ENCODE measurements around the gene HSD17B10.
"Not testable (repeated sequence)": the region's sequence is repeated elsewhere in the genome, so short reads cannot be mapped to it uniquely, and the experiment has no call there.

The HSD17B10 gene

DNA sequence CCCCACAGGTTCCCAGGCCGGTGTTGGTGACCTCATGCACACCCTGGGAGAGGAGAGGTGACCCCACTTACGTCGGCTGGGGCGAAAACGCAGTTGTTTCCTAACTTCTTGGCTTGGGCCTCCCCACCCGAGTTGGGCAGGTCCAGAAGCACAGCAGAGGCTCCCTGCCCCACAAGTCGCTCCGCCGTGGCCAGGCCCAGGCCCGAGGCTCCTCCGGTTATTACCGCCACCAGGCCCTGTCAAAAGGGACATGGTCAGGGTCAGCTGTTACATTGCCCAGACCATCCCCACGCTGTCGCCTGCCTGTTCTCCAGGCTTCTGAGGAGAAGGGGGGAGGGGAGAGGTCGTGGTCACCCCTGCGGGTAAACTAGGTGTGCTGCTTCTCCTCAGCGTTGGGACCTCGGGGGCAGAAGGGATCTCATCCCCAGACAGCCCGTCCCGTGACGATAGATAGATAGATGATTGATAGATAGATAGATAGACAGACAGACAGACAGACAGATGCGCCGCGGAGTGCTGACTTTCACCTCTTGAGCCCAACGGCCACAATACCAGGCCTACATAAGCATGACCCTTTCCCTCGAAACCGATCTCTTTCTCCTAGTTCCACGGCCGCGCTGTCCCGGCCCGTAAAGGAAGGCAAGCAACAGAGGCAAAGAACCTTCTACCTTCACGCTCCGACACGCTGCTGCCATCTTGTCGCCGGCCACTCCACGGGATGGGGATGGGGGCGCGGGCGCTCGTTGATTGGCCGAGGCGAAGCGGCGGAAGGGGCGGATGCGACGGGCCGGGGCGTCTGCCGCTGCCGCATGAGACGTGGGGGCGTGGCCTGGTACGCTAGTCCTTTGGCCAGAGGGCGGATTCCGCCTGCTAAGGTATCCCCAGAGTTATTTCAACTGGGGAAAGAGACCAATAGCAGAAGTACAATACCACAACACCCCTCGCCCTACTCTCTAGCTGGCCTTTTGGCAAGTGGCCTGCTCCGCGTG lies at the start of gene HSD17B10:
Gene HSD17B10 (minus strand): TSS at position 720 of the 989 bp plus-strand sequence. CDS start 25 bp downstream, at position 695.
- peak; percentile 88 to 94 (median 90) for DNase-seq

DNA sequence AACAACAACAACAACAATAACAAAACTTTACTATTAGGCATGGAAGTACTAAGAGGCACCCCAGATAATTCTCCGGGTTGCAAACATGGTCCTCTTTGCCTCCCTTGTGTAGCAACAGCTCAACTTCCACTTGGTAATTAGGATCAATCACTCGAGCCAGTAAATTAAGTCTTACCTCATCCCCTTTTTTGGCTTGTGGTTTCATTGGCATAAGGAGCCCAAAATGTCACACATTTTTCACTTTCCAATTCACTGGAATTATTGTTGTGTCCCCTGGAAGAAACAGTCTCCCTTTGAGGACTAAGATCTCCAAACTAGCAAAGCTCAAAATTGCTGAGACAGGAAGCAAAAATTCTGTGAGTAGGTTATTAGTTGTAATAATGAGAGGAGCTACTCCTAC lies 49.2 kb upstream of the HSD17B10 start:
- DNase-seq: no peak

DNA sequence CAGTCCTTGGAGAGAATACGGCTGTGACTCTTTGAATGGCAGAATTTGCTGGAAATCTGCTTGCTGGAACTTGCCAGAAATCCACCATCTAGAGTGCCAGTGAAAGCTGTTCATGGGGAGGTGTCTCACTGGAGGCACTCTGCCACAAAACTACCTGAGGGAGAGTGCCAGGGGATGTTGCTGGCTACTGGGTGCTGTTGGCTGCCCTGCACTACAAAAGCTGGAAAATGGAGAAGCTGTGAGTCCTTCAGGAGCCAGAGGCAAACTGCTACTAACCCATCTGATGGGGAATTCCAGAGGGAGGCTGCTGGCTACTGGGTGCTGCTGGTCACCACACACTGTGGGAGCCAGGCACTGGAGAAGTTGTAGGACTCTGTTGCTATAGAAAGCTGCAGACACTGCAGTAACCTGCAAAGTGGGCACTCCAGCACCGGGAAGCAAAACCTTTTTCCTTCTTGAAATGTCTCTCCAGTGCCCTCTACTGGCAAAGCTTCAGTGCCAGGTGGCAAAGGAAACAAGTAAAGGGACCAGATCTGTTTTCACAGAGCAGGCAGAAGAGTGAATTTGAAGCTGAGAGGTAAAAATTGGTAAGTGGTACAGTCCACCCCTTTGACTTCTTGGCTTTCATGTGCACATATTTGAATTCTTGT lies 47.8 kb upstream of the HSD17B10 start:
- peak; percentile 59 to 70 (median 68) for DNase-seq

DNA sequence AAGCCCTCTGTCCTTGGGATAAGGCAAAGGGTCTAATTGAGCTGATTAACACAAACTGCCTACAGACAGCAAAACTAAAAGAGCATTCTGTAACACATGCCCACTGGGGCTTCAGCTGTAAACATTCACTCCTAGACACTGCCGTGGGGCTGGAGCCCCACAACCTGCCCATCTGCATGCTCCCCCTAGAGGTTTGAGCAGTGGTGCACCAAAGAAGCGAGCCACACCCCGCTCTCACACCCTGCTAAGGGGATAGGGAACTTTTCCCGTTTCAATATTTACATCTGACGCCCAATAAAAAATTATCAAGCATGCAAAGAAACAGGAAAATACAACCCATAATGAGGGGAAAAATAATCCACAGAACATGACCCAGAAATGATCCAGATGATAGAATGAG lies 46.9 kb upstream of the HSD17B10 start:
- DNase-seq: peak; percentile 12 to 23 (median 18)

DNA sequence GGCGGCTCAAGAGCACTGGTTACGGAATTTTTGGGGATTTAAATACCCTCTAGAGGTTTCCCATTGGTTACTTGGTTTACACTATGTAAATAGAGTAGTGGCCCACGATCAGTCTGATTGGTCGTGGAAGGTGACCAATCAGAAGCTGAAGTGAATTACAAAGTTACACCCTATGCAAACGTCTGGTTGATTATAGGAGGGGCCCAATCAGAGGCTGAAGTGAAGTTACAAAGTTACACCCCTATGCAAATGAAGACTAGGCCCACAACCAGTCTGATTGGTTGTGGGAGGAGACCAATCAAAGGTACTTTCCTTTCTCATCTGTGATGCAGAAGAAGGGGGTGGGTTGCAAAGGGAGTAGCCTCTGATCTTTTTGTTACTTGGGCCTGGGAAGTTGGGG lies 45.1 kb upstream of the HSD17B10 start:
- peak; percentile 16 to 59 (median 41) for DNase-seq

DNA sequence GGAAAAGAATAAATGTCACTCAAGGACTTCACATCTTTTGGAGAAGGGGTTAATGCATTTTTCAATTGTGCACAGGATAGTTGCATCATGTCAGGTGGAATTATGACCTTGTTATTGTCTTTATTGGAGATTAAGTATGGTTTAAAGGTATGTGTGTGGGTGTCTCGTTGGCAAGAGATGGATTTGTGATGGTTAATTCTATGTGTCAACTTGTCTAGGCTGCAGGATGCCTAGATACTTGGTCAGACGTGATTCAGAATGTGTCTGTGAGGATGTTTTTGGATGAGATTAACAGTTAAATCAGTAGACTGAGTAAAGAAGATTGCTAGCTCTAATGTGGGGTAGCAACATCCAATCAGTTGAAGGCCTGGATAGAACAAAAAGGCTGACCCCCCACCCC lies 42.2 kb upstream of the HSD17B10 start:
- no peak for DNase-seq

DNA sequence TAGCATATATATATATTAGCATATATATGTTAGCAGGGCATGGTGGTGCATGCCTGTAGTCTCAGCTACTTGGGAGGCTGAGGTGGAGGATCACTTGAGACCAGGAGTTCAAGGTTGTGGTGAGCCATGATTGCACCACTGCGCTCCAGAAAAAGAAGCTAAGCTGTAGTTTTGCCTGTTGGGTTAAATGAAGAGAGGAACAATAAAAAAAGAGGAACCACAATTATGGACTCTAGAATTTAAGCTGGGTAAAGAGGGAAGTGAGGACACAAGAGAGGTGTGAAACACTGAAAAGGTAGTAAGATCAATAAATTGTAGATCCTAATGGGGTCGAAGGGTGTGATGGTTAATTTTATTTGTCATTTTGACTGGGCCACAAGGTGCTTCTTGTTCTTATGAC lies 40.5 kb upstream of the HSD17B10 start:
- peak; percentile 16 to 50 (median 45) for DNase-seq

DNA sequence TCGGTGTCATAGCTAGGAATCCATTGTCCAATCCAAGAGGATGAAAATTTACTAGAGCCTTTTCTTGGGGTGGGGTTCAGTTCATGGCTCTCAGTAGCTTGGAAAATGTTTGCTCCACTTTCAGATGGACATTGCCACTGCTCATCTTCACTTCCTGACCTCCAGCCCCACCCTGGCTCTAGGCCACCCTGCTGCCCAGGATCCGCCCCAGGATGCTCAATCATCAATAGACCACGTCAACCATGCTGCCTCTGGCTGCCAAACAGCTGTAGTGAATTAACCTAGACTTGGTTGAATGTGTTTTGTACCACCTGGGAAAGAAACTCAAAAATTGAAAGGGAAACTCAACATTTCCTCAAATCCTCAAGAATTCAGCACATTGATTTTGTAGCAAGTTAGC lies 37.2 kb upstream of the HSD17B10 start:
- no peak for DNase-seq

DNA sequence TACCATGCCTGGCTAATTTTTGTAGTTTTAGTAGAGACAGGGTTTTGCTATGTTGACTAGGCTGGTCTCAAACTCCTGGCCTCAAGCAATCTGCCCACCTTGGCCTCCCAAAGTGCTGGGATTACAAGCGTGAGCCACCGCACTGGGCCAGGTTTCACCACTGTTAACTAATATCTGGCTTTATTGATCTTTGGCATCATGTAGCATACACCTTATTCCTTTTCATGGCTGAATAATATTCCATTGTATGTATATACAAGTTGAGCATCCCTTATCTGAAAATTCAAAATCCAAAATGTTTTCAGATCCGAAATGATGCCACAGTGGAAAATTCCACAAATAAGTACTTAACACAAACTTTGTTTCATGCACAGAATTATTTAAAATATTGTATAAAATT lies 34.5 kb upstream of the HSD17B10 start:
- not testable (repeated sequence) for DNase-seq

DNA sequence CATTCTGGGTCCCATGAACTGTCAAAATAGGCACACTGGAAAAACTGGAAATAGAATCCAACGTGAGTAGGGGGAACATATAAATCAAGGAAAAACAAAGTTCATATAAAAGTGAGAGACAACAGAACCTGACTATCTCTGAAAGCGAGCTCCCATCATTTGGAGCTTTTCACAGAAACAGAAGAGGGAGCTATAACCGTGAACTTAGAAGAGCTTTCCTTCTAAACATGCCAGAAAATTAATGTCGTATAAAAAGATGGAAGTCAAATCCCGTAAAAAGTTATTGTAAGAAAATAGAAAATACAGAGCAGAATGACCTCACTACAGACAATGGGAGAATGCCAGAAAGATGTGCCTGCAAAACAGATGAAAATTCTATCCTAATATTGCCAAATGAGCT lies 23.9 kb upstream of the HSD17B10 start:
- no peak for DNase-seq

DNA sequence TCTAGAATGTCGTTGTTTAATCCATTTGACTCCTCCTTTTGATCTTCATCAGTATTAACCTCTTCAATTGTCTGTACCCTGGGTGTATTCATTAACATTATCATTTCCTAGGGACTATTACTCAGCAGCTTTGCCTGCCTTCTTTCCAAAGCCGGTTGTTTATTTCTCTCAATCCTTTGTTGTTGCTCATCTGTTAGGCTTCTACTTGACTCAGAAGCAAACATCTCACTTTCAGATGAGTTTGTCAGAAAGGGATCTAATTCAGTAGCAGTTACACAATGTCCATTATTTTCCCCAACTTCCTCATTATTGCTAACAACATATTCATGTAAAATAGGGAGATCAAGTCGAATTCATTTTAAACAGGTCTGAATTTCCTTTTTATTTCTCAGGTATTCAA lies 22.1 kb upstream of the HSD17B10 start:
- DNase-seq: peak; percentile 19 to 63 (median 56)

DNA sequence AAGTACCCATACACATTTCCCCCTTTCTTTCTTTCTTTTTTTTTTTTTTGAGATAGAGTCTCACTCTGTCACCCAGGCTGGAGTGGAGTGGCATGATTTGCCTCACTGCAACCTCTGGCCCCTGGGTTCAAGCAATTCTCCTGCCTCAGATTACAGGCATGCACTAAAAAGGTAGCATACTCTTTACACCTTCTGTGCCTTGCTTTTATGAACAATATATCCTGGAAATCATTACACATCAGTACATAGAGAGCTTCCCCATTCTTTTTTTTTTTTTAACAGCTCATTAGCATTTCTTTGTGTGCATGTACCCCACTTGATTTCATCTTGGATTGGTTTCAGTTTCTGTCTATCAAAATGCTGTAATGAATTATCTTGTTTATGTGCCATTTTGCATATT lies 18.6 kb upstream of the HSD17B10 start:
- no peak for DNase-seq

DNA sequence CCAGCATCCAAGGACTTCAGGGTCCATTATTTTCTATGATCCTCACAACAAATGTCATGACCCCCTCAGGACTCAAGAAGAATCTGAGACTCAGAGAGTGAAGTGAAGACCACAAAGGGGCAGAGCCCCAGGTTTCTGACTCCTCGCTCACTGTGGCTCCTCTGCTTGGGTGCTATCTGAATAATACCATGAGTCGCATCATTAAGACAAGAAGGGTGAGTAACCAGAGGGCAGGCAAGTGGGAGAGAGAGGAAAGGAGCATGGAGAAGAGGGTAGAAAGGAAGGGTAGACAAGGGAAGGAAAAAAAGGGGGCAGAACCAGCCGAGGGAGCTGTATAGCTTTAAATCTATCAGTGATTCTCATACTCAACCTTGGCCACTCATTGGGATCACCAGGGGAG lies 15.5 kb upstream of the HSD17B10 start:
- no peak for DNase-seq

DNA sequence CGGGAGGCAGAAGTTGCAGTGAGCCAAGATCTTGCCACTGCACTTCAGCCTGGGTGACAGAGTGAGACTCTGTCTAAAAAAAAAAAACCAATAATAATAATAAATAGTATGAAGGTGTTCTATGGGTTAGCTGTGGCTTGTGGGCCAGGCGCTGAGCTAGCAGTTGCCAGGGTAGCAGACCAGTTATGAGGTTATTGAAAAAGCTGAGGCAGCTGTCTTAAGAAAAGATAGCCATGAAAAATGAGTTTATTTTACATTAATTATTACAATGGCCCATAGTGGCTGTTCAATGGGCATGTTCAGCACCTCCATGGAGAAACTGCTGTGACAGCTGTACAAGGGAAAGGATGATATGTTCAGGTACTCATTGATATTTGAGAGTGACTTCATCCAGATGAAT lies 13.3 kb upstream of the HSD17B10 start:
- DNase-seq: no peak

DNA sequence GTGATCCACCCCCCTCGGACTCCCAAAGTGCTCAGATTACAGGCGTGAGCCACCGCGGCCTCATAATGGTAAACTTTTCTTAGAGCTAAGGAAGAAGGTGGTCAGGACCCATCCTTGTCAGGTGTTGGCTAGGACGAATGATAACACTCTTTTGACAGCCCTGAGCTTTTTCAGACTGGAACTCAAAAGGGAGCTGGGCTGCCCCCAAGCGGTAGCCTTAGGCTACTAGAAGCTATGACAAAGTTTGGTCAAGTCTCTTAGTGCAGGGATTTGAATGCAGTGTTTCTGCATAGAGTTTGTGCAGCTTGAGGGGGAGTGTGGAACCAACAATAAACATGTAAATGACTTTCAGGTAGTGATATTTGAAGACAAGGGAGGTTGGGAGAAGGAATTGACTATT lies 11.8 kb upstream of the HSD17B10 start:
- peak; percentile 44 to 70 (median 63) for DNase-seq

DNA sequence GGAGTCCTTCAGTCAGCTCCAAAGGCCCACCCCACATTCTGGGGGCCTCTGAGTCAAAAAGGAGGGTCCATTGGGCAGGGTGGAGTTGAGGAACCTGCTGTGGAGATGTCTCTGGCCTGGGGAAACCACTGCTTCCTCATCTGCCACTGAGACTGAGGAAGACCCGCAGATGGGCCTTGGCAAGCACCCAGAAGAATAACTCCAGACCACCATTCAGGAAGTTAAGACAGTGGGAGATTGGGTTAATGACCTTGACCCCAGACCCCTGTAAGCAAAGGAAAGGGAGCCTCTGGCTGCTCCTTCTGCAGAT lies 8.1 kb upstream of the HSD17B10 start:
- DNase-seq: peak in 1 of 3 donors; percentile 22

DNA sequence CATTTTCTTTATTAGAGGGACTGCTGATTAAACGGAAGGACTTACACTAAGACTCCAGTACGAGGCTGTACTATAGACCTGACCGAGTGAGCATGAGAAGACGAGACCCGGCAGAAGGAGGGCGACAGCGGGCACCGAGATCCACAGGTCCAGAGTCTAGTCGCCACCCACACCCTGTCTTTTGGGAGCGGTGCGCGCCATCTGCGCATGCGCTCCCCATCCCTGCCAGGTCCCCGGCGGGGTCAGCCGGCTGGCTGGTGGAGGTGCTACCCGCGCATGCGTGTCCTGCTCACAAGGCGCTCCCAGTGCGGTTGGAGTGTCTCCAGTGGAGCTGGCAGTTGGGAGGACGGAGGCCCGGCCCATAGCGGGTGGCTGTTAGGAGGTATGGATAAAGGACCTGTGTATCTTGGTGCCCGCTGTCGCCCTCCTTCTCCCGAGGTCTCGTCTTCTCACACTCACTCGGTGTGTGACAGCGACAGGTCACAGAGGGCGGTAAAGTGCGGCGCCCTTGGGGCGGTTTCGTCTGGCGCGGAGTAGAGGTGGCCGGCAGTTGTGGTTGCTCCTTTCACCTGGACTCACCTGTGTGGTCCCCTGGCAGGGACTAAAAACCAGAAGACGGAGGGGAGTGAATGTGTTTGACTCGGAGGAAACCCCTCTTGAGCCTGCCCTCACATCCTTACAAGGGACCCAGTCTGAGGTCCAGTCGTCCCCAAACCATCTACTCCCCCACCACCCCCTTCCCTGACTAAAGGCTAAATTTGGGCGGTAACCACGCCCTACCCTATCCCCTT lies 7.6 kb upstream of the HSD17B10 start:
- DNase-seq: peak; percentile 62 to 76 (median 63)

DNA sequence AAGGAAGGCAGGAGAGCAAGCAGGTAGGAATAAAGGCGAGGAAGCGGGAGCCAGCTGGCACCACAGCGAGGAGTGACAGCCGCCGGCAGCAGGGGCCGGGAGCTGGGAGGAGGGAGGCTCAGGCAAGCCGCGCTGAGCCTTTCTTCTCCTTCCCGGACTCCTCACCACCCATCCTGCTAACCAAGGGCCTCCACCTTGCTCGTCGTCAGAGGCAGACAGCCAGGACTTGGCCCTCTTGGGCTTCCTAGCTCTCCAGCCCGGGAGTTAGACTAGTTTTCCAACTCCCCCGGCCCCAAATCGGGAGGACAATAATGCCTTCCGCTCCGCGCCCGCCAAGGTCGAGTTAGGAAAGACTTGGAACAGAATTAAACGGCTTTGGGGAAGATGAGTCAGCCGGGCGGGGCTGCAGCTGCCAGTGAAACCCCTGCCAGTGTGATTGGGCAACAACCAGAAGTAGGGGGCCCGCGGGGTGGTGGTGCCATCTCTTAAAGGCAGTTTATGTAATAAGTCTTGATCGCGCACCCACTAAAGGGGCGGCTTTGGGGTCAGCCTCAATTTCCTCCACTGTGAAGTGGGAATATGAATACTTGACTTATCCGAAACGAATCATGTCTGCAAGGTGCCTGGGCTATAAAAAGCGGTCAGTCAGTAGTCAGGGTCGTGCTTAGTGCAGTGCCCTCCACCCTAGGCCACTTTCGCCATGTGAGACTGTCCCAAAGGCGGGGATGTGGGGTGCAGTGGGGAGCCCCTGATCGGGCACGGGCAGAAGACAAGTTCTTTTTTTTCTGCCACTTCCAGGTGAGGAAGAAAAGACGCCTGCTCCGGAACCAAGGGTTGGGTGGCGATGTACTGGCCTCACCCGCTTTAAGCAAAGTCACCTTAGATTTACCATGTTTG lies 6.7 kb upstream of the HSD17B10 start:
- DNase-seq: peak; percentile 69 to 76 (median 75)

DNA sequence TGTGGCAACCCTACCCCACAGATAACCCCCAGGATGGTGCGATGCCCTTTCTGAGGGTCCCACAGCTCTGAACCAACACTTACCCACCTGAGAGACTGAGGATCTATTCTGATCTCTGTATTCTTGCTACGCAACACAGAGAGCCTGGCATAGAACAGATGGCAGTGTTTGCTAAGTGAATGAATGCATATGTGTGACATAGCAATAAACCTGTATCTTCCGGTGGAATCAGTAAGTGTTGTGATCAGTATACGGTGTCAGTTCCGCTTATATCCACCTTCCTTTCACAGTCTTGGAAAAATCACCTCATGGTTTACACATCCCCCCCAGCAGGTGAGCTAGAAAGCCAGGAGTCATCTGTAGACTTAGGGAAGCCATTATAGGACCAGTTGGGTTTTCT lies 5.9 kb upstream of the HSD17B10 start:
- DNase-seq: no peak

DNA sequence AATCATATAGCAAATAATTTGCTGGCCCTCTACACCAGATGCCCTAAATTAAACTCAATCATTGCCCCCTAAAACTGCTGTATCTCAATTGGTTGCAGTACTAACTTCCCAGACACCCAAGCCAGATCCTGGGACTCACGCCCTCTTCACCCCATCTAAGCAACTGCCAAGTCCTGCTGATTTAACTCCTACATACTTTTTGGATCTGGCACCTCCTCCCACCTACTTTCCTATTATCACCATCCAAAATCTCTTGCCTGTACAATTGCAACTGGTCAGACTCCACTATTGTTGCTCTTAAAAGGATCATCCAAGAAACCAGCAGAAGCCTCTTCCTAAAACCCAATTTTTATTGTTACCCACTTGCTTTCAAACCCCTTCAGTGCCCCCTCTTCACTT lies 4.7 kb upstream of the HSD17B10 start:
- no peak for DNase-seq

DNA sequence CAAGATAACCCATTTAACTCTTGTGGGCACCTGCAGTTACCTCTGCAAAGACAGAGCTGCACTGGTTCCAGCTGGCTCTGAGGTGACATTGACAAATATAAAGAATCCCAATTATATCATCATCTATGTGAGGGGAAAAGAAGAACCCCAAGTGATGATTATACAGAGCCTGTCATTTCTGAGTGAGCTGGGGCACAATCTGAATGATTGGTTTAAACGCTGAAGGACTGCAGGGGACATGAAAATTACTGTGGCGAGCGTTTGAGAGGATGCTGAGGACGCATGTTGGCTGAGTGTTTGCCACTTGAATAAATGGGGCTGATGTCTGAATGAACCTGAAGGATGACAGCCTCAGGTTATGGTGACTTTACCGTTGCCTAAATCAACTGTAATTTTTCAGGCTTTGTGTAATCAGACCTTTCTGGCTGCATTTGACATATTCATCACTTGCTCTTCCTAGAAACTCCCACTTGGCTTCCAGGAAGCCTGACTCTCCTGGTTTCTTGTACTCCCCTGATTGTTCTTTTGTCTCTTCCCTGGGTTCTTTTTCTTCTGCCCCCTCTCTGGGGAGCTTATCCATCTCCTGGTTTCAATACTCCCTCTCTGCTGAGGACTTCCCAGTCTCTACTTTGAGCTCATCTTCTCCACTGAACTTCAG lies 4.1 kb upstream of the HSD17B10 start:
- DNase-seq: no peak

DNA sequence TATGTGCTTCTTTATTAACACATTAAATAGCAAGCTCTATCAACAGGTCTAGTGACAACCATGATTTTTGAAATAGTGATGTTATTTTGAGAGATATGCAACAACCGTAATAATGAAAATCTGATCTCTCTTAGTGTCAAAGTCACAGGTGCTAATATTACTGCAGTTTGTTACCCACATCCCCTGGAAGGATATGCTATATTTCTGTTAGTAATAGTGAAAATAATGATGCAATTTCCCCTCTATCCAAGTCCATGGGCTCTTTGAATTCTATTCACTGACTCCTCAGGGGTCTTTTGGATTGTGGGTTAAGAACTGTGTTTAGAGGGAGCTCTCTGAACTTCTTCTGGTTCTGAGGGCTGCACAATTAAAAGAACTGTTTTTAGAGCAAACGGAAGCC lies 3.0 kb upstream of the HSD17B10 start:
- DNase-seq: no peak
